LNCaP clone FGC (cell line): Measurements from ENCODE around the gene ANKRD24.
"Not testable (repeated sequence)": the region's sequence is repeated elsewhere in the genome, so short reads cannot be mapped to it uniquely, and the experiment has no call there.

Source experiments
- DNase-seq: peaks from one replicate; pipeline ENCODE4 v3.0.0-alpha.2; 2011; ENCODE audit warnings: low read depth
- H3K4me3 ChIP-seq: 2 replicates; pipeline ENCODE4 v1.5.1; 2011; ENCODE audit warnings: mild to moderate bottlenecking, low read depth, low read length, control low read depth
- TF ChIP-seq, protein P1 (sequence below): IDR thresholded peaks from 2 replicates; pipeline ENCODE4 v1.5.1; 2012; ENCODE audit warnings: mild to moderate bottlenecking; ENCODE audit not compliant: control insufficient read depth, insufficient read depth; ENCODE audit errors: extremely low read depth

Gene ANKRD24

DNA sequence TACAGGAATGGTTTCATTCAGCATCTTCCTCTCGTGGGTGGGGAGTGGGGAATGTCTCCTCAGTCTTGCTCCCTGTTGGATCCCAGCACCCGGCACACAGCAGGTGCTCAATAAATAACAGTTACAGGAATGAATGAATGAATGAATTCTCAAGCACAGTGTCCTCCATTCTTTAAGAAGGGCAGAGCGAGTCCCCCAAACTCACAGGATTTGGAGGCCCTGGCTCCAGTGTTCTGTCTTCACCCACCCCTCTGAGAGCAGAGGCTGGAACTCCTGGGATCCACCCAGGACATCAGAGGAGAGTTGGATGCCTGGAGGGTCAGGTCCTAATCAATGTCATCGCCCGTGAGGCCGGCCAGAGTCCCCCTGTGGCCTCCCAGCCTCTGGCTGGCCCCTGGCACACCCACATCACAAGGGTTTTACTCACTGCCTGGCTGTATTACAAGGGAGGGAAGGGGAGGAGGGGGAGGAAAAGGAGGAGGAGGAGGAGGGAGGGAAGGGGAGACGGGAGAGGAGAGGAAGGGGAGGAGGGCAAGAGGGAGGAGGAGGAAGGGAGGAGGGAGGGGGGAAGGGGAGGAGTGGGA is 37.7 kb upstream of the ANKRD24 start:
- TF ChIP-seq, protein P1, sequence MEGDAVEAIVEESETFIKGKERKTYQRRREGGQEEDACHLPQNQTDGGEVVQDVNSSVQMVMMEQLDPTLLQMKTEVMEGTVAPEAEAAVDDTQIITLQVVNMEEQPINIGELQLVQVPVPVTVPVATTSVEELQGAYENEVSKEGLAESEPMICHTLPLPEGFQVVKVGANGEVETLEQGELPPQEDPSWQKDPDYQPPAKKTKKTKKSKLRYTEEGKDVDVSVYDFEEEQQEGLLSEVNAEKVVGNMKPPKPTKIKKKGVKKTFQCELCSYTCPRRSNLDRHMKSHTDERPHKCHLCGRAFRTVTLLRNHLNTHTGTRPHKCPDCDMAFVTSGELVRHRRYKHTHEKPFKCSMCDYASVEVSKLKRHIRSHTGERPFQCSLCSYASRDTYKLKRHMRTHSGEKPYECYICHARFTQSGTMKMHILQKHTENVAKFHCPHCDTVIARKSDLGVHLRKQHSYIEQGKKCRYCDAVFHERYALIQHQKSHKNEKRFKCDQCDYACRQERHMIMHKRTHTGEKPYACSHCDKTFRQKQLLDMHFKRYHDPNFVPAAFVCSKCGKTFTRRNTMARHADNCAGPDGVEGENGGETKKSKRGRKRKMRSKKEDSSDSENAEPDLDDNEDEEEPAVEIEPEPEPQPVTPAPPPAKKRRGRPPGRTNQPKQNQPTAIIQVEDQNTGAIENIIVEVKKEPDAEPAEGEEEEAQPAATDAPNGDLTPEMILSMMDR: no peak
- no peak for DNase-seq
- no peak overlapping the region for H3K4me3 ChIP-seq

GRCh38 chr19:4149518-4150288 is 32.8 kb upstream of the ANKRD24 start:
- no peak for DNase-seq
- no peak overlapping the region for H3K4me3 ChIP-seq
- TF ChIP-seq, protein P1: no peak

DNA sequence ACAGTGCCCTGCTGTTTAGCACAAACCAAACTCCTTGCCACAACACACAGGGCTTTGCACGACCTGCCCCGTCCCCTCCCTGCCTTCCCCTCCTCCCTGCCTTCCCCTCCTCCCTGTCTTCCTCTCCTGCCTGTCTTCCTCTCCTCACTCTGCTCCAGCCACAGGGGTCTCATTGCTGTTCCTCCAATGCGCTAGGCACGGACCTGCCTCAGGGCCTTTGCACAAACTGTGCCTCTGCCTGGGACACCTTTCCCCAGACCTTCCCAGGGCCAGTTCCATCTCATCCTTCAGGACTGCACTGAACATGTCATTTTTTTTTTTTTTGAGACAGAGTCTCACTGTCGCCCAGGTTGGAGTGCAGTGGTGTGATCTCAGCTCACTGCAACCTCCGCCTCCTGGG is 30.9 kb upstream of the ANKRD24 start:
- DNase-seq: no peak
- TF ChIP-seq, protein P1: no peak
- no peak overlapping the region for H3K4me3 ChIP-seq

DNA sequence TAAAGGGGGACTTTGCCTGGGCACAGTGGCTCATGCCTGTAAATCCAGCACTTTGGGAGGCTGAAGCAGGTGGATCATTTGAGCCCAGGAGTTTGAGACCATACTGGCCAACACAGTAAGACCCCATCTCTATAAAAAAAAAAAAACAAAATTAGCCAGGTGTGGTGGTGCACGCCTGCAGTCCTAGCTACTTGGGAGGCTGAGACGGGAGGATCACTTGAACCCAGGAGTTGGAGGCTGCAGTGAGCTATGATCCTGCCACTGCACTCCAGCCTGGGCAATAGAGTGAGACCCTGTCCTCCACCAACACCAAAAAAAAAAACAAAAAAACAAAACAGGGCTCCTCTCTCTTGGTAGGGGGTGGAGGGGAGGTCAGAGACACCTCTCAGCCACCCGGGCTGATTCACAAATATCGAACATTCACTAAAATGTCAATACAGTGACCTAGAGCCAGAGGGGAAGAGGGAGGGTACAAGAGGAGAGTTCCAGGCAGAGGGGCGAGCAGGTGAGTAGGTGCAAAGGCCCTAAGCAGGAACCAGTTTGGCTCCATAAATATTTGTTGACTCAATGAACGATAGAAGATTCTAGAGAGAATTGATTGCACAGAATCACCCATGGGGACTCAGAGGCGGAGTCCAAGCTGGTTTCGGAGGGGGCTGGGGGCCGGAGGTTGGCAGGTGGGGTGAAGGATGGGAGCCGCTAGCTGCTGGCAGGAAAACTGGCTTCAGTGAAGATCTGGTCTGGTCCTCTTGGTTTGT is 30.1 kb upstream of the ANKRD24 start:
- no peak overlapping the region for H3K4me3 ChIP-seq
- TF ChIP-seq, protein P1: no peak
- no peak for DNase-seq

- no peak overlapping the region for H3K4me3 ChIP-seq
- no peak for DNase-seq
- TF ChIP-seq, protein P1: no peak
These were observed 27.7 kb upstream of the ANKRD24 start for GRCh38 chr19:4154571-4155312.

- TF ChIP-seq, protein P1: no peak
- no peak for DNase-seq
- H3K4me3 ChIP-seq: no peak overlapping the region
These were observed 25.3 kb upstream of the ANKRD24 start for GRCh38 chr19:4157164-4157563.

DNA sequence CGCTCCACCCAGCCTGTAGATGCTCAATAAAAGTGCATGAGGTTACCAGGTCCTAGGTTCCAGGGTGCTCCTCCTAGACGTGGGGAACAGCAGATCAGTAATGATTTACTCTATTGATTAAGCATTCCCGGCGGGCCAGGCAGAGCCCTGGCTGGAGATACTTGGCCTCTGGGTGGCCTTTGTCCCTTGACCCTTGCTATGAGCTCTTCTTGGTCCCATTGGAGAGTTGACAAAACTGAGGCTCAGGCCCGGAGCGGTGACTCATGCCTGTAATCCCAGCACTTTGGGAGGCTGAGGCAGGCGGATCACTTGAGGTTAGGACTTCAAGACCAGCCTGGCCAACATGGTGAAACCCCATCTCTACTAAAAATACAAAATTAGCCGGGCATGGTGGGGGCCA is 24.5 kb upstream of the ANKRD24 start:
- not testable (repeated sequence) for H3K4me3 ChIP-seq

More for the DNA sequence above, 24.5 kb upstream of the ANKRD24 start:
- not testable (repeated sequence) for DNase-seq
